Measurements from ENCODE around the gene PLEKHH3. TPM values are rescaled to one million over a fixed set of nuclear protein-coding genes. Genes with fewer than 3 reads are reported as not detected.
A peak's percentile ranks its signal among the peaks of the same experiment; 100 is the strongest.
"Not testable (repeated sequence)": the region's sequence is repeated elsewhere in the genome, so short reads cannot be mapped to it uniquely, and the experiment has no call there.

Gene PLEKHH3
- polyA plus RNA-seq, 1 donor, result 62.6 TPM

- DNase-seq, result no peak
Measured at GRCh38 chr17:42629411-42630009, 47.3 kb downstream of the PLEKHH3 start.

GRCh38 chr17:42627032-42627764 is 49.6 kb downstream of the PLEKHH3 start:
- DNase-seq, result not testable (repeated sequence)

DNA sequence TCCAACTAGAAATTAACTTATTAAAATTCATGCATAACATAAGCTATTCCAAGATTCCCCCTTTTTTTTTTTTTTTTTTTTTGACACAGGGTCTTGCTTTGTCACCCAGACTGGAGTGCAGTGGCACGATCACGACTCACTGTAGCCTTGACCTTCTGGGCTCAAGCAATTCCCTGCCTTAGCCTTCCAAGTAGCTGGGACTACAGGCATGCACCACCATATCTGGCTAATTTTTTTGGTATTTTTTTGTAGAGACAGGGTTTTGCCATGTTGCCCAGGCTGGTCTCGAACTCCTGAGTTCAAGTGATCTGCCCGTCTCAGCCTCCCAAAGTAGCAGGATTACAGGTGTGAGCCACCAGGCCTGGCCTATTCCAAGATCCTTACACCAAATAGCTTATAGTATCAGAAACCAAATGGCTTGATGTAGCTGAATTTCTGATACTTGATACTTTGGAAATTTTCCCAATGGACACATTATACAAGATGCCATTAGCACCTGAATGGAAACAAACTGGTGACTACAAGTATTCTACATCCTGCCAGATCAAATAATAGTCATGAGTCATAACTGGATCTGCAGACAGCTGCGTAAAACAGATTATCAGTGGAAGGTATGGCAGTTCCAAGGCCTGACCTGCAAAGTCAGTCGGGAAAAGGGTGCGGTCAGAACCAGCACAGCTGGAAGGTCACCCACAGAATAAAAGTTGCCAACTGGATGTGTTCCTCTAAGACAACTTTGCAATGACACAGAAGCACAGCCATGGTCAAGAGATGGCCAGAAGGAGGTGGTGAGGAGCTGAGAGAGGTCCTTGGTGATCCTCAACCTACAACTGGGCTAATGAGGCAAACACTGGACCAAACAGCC is 52.8 kb downstream of the PLEKHH3 start:
- DNase-seq, result no peak

- no peak for DNase-seq
Measured at GRCh38 chr17:42623271-42623670, 53.5 kb downstream of the PLEKHH3 start.

DNA sequence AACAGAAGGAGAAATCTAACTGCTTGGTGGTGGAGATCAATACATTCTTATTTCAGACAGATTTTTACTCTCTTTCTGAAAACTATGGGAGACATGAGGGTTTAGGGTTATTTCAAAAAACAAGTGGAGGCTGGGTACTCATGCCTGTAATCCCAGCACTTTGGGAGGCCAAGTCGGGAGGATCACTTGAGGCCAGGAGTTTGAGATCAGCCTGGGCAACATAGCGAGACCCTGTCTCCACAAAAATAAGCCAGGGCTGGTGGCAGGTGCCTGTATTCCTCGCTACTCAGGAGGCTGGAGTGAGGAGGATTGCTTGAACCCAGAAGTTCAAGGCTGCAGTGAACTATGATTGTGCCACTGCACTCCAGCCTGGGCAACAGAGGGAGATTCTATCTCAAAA is 54.8 kb downstream of the PLEKHH3 start:
- DNase-seq, result not testable (repeated sequence)

DNA sequence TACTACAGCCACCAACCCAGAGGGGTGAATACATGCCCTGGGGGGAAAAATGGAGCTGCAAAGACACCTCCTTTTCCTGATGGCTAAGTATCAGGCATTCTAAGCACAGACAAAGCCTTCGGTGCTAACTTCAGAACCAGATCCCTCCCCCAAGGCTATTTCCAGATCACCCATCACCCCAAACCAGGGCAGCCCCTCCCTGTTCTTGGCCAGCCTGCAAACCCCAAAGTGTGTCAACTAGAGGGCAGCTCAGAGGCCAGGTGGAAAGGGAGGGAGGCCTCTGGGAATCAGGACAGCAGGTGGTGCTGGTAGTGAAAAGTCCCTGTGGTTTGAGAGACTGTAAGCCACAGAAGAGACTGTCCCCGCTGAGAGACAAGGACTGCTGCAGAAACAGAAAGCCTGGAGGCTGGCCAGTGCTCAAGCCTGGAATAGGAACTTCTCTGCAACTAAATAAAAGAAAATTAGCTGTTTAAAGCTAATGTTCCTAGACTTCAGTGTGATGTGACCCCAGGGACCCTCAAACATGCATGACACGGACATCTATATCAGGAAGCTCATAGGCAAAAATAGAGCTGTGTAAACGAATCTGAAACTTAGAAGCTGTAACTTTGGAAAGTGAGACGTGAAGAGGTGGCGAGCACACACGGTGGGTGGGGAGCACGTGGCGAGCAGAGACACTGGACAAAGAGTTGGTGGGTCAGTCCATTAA is 58.2 kb downstream of the PLEKHH3 start:
- DNase-seq, result peak; percentile 46

DNA sequence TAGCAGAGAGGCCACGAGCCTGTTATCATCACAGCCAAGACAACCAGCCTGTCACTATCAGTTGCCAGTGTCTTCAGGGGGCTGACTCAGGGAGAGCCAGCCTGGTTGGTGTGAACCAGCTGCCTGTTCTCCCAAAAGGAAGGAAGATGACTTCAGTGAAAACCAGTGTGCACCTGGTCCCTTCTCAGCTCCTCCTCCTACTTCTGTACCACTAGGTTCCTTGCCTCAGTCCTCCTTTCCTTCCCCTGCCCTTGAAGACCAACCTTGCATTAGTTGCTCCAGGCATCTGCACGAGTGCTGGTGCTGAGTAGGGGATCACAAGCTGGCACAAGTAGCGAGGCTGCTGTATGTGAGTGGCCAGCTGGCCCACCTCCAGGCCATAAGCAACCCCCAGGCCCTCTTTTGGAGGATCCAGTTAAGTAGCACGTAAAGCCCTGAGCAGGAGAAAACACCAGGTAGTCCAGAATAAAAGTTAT is 58.8 kb downstream of the PLEKHH3 start:
- no peak for DNase-seq

Other genes with a start within 250 kb of the PLEKHH3 start
- gene ATP6V0A1, start 218.1 kb downstream of the PLEKHH3 start, polyA plus RNA-seq (ENCODE audit: insufficient read length), result 31.0 TPM
- gene NAGLU, start 140.8 kb downstream of the PLEKHH3 start, polyA plus RNA-seq (ENCODE audit: insufficient read length), result 22.7 TPM
- 3.3 TPM for gene HSD17B1, start 124.1 kb downstream of the PLEKHH3 start, polyA plus RNA-seq (ENCODE audit: insufficient read length)
- 28.6 TPM for gene COASY, start 114.8 kb downstream of the PLEKHH3 start, polyA plus RNA-seq (ENCODE audit: insufficient read length)
- gene MLX, start 109.9 kb downstream of the PLEKHH3 start, polyA plus RNA-seq (ENCODE audit: insufficient read length), result 35.2 TPM
- 10.2 TPM for gene PSMC3IP, start 99.3 kb downstream of the PLEKHH3 start, polyA plus RNA-seq (ENCODE audit: insufficient read length)
- 39.5 TPM for gene RETREG3, start 67.6 kb downstream of the PLEKHH3 start, polyA plus RNA-seq (ENCODE audit: insufficient read length)
- 33.6 TPM for gene TUBG1, start 67.3 kb downstream of the PLEKHH3 start, polyA plus RNA-seq (ENCODE audit: insufficient read length)
- gene TUBG2, start 17.7 kb downstream of the PLEKHH3 start, polyA plus RNA-seq (ENCODE audit: insufficient read length), result 14.7 TPM
- gene CCR10, start 4.8 kb upstream of the PLEKHH3 start, polyA plus RNA-seq (ENCODE audit: insufficient read length), result 3.2 TPM
- 12.1 TPM for gene CNTNAP1, start 5.5 kb upstream of the PLEKHH3 start, polyA plus RNA-seq (ENCODE audit: insufficient read length)
- 27.3 TPM for gene EZH1, start 68.0 kb upstream of the PLEKHH3 start, polyA plus RNA-seq (ENCODE audit: insufficient read length)
- 69.2 TPM for gene RAMP2, start 84.2 kb upstream of the PLEKHH3 start, polyA plus RNA-seq (ENCODE audit: insufficient read length)
- 30.0 TPM for gene VPS25, start 96.5 kb upstream of the PLEKHH3 start, polyA plus RNA-seq (ENCODE audit: insufficient read length)
- 0.19 TPM for gene WNK4, start 103.6 kb upstream of the PLEKHH3 start, polyA plus RNA-seq (ENCODE audit: insufficient read length)
- gene COA3, start 121.7 kb upstream of the PLEKHH3 start, polyA plus RNA-seq (ENCODE audit: insufficient read length), result 53.5 TPM
- gene CNTD1, start 121.9 kb upstream of the PLEKHH3 start, polyA plus RNA-seq (ENCODE audit: insufficient read length), result 0.70 TPM
- gene BECN1, start 147.3 kb upstream of the PLEKHH3 start, polyA plus RNA-seq (ENCODE audit: insufficient read length), result 49.3 TPM
- 48.1 TPM for gene PSME3, start 156.4 kb upstream of the PLEKHH3 start, polyA plus RNA-seq (ENCODE audit: insufficient read length)
- 1.0 TPM for gene AOC2, start 167.6 kb upstream of the PLEKHH3 start, polyA plus RNA-seq (ENCODE audit: insufficient read length)
- 27.0 TPM for gene AOC3, start 174.2 kb upstream of the PLEKHH3 start, polyA plus RNA-seq (ENCODE audit: insufficient read length)
- gene G6PC1, start 223.8 kb upstream of the PLEKHH3 start, polyA plus RNA-seq (ENCODE audit: insufficient read length), result not detected

All from hindlimb muscle (tissue), 1 donor.